HepG2 (cell line): Measurements from ENCODE around the gene FCER1G. TPM values are rescaled to one million over a fixed set of nuclear protein-coding genes. Genes with fewer than 3 reads are reported as not detected.

Experiments used
- ATM ChIP-seq: fragments of 450-650 bp; IDR thresholded peaks from 2 replicates; pipeline ENCODE4 v1.7.1; 2017; ENCODE audit warnings: mild to moderate bottlenecking, borderline replicate concordance
- HMGA1 ChIP-seq: sonication (generic); formaldehyde crosslinking; conservative IDR thresholded peaks from 2 replicates; pipeline ENCODE4 v1.4.0; 2020; ENCODE audit warnings: missing genetic modification reagents
- JUNB ChIP-seq: sonication (generic); formaldehyde crosslinking; IDR thresholded peaks from 2 replicates; pipeline ENCODE4 v1.8.0; 2022; ENCODE audit warnings: missing genetic modification reagents, mild to moderate bottlenecking, borderline replicate concordance
- MZF1 ChIP-seq: sonication (generic); formaldehyde crosslinking; IDR thresholded peaks from 2 replicates; pipeline ENCODE4 v1.8.1; 2023; ENCODE audit warnings: mild to moderate bottlenecking, missing genetic modification reagents, borderline replicate concordance
- NFYC ChIP-seq: IDR thresholded peaks from 2 replicates; pipeline ENCODE4 v1.6.1; 2016; ENCODE audit warnings: missing genetic modification reagents, missing compliant biosample characterization
- NR2F6 ChIP-seq, 2 experiments: IDR thresholded peaks; 2 replicates each; pipeline ENCODE4 v1.6.1; 2016; ENCODE audit warnings: antibody characterized with exemption in 1 of 2, mild to moderate bottlenecking in 1 of 2
- SP5 ChIP-seq: IDR thresholded peaks from 2 replicates; pipeline ENCODE4 v1.6.1; 2016; ENCODE audit warnings: low read depth, borderline replicate concordance
- ZEB1 ChIP-seq: IDR thresholded peaks from 2 replicates; pipeline ENCODE4 v1.6.1; 2012; ENCODE audit warnings: mild to moderate bottlenecking, low read depth, inconsistent platforms; ENCODE audit not compliant: insufficient replicate concordance
- ZFP90 ChIP-seq: sonication (generic); formaldehyde crosslinking; IDR thresholded peaks from 2 replicates; pipeline ENCODE4 v1.8.0; 2022; ENCODE audit warnings: missing genetic modification reagents, mild to moderate bottlenecking, inconsistent platforms, borderline replicate concordance
- ZFYVE20 ChIP-seq: sonication (generic); formaldehyde crosslinking; IDR thresholded peaks from 2 replicates; pipeline ENCODE4 v1.8.0; 2023; ENCODE audit warnings: low read depth, mild to moderate bottlenecking, moderate library complexity, missing genetic modification reagents, borderline replicate concordance
- ZNF256 ChIP-seq: sonication (generic); formaldehyde crosslinking; conservative IDR thresholded peaks from 2 replicates; pipeline ENCODE4 v1.4.0; 2020; ENCODE audit warnings: missing genetic modification reagents
- ZNF343 ChIP-seq: sonication (generic); formaldehyde crosslinking; IDR thresholded peaks from 2 replicates; pipeline ENCODE4 v1.4.0; 2020; ENCODE audit warnings: mild to moderate bottlenecking, missing genetic modification reagents
- ZNF460 ChIP-seq: sonication (generic); formaldehyde crosslinking; IDR thresholded peaks from 2 replicates; pipeline ENCODE4 v1.5.1; 2020; ENCODE audit warnings: missing genetic modification reagents, mild to moderate bottlenecking, borderline replicate concordance
- ZNF501 ChIP-seq: sonication (generic); formaldehyde crosslinking; IDR thresholded peaks from 2 replicates; pipeline ENCODE4 v1.5.1; 2020; ENCODE audit warnings: mild to moderate bottlenecking, moderate library complexity, missing genetic modification reagents
- ZNF749 ChIP-seq: sonication (generic); formaldehyde crosslinking; IDR thresholded peaks from 2 replicates; pipeline ENCODE4 v1.8.0; 2022; ENCODE audit warnings: mild to moderate bottlenecking, missing genetic modification reagents, moderate library complexity, borderline replicate concordance
- ZSCAN30 ChIP-seq: sonication (generic); formaldehyde crosslinking; IDR thresholded peaks from 2 replicates; pipeline ENCODE4 v1.5.0; 2020; ENCODE audit warnings: mild to moderate bottlenecking, missing genetic modification reagents
- polyA plus RNA-seq, 8 experiments: library from polyadenylated mRNA; depleted of rRNA in 3 of 8; stranded (reverse) in 7 of 8; unstranded in 1 of 8; fragments of >200 nt; fragmentation: Illumina TruSeq in 4 of 8; extraction: Trizol in 4 of 8; gene quantifications; 2 replicates each; pipeline versions ENCODE4 v1.2.1 to v1.2.3, GENCODE V29; 2011 to 2016; ENCODE audit warnings: low read depth in 4 of 8, missing spikeins in 1 of 8, mixed read lengths in 1 of 8; ENCODE audit not compliant: insufficient read depth in 1 of 8
- total RNA-seq, 5 experiments: library from RNA; depleted of rRNA; stranded (reverse); fragments of >200 nt; fragmentation: Illumina TruSeq; extraction: Trizol; gene quantifications; 2 replicates each; pipeline ENCODE4 v1.2.3, GENCODE V29; 2016; ENCODE audit warnings: low read depth in 1 of 5
- TF ChIP-seq, protein P1 (sequence below): sonication (generic); formaldehyde crosslinking; IDR thresholded peaks from 2 replicates; pipeline ENCODE4 v1.8.1; 2022; ENCODE audit warnings: mild to moderate bottlenecking, missing genetic modification reagents
- TF ChIP-seq, protein P2 (sequence below): sonication (generic); formaldehyde crosslinking; IDR thresholded peaks from 2 replicates; pipeline ENCODE4 v1.4.0; 2020; ENCODE audit warnings: missing genetic modification reagents, borderline replicate concordance
- TF ChIP-seq, protein P3 (sequence below): IDR thresholded peaks from 2 replicates; pipeline ENCODE4 v1.6.1; 2016; ENCODE audit warnings: low read depth
- TF ChIP-seq, protein P4 (sequence below): sonication (generic); formaldehyde crosslinking; conservative IDR thresholded peaks from 2 replicates; pipeline ENCODE4 v1.4.0; 2020; ENCODE audit warnings: missing genetic modification reagents
- TF ChIP-seq, protein P5 (sequence below): sonication (generic); formaldehyde crosslinking; IDR thresholded peaks from 2 replicates; pipeline ENCODE4 v1.4.0; 2020; ENCODE audit warnings: missing genetic modification reagents

FCER1G gene
- total and polyA plus RNA-seq, 2 of the 13 experiments (the other 11 are each of a cell fraction or from before 2014, with no cell fraction given): 1.3 to 6.4 TPM

DNA sequence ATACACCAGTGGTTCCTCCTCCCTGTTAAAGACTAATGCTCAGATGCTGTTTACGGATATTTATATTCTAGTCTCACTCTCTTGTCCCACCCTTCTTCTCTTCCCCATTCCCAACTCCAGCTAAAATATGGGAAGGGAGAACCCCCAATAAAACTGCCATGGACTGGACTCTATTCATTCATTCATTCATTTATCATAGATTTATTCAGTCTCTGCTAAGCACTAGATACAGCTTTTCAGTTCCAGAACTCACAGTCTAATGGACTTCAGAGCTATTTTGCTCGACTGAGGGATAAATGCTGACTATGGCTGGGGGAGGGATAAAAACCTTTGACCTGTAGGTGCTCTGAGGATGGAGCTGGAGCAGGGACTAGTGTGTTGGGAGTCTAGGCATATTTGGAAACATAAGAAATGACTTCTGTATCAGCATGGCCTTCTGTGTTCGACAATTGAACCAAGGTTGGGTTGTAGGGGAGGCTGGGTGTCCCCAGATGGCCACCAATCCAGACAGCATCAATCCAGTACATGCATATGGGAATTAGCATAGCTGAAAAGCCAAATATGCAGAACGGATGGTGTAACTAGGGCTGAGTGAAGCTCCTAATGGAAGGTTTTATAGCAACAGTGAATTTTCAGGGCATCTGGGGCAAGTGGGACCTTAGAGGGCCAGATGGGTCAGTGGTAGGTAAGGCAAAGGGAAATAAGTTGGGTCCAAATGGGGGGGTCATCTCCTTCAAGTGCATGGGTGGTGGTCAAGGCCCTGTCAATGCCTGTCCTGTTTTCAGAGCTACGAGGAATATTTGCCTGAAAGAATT lies 4.2 kb downstream of the FCER1G start (continued):
- peak; percentile 54 for TF ChIP-seq NR2F6 (IDR thresholded peaks at IDR 0.05)
- TF ChIP-seq NR2F6 (CRISPR knock-in tag; IDR thresholded peaks at IDR 0.05): peak; percentile 60; the same call in 1 of the 2 replicates
- TF ChIP-seq, protein P1, sequence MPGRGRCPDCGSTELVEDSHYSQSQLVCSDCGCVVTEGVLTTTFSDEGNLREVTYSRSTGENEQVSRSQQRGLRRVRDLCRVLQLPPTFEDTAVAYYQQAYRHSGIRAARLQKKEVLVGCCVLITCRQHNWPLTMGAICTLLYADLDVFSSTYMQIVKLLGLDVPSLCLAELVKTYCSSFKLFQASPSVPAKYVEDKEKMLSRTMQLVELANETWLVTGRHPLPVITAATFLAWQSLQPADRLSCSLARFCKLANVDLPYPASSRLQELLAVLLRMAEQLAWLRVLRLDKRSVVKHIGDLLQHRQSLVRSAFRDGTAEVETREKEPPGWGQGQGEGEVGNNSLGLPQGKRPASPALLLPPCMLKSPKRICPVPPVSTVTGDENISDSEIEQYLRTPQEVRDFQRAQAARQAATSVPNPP (CRISPR knock-in tag): no peak
- TF ChIP-seq ZSCAN30 (CRISPR knock-in tag): no peak
- TF ChIP-seq SP5 (CRISPR knock-in tag): no peak
- no peak for TF ChIP-seq ZNF460 (CRISPR knock-in tag)
- TF ChIP-seq ZNF256 (CRISPR knock-in tag): no peak
- TF ChIP-seq HMGA1 (CRISPR knock-in tag): no peak
- no peak for TF ChIP-seq NFYC (CRISPR knock-in tag)
- 0 out of 2 replicates have a peak, but pooled peaks have one; percentile 62 for TF ChIP-seq ZFP90 (CRISPR knock-in tag)
- TF ChIP-seq ZEB1: no peak
- TF ChIP-seq, protein P2, sequence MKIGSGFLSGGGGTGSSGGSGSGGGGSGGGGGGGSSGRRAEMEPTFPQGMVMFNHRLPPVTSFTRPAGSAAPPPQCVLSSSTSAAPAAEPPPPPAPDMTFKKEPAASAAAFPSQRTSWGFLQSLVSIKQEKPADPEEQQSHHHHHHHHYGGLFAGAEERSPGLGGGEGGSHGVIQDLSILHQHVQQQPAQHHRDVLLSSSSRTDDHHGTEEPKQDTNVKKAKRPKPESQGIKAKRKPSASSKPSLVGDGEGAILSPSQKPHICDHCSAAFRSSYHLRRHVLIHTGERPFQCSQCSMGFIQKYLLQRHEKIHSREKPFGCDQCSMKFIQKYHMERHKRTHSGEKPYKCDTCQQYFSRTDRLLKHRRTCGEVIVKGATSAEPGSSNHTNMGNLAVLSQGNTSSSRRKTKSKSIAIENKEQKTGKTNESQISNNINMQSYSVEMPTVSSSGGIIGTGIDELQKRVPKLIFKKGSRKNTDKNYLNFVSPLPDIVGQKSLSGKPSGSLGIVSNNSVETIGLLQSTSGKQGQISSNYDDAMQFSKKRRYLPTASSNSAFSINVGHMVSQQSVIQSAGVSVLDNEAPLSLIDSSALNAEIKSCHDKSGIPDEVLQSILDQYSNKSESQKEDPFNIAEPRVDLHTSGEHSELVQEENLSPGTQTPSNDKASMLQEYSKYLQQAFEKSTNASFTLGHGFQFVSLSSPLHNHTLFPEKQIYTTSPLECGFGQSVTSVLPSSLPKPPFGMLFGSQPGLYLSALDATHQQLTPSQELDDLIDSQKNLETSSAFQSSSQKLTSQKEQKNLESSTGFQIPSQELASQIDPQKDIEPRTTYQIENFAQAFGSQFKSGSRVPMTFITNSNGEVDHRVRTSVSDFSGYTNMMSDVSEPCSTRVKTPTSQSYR (CRISPR knock-in tag): peak; percentile 48; the same call in 1 of the 2 replicates
- no peak for TF ChIP-seq ZNF343 (CRISPR knock-in tag)
- TF ChIP-seq JUNB (CRISPR knock-in tag): no peak
- no peak for TF ChIP-seq ATM
- no peak for TF ChIP-seq ZFYVE20 (CRISPR knock-in tag)
- TF ChIP-seq, protein P3, sequence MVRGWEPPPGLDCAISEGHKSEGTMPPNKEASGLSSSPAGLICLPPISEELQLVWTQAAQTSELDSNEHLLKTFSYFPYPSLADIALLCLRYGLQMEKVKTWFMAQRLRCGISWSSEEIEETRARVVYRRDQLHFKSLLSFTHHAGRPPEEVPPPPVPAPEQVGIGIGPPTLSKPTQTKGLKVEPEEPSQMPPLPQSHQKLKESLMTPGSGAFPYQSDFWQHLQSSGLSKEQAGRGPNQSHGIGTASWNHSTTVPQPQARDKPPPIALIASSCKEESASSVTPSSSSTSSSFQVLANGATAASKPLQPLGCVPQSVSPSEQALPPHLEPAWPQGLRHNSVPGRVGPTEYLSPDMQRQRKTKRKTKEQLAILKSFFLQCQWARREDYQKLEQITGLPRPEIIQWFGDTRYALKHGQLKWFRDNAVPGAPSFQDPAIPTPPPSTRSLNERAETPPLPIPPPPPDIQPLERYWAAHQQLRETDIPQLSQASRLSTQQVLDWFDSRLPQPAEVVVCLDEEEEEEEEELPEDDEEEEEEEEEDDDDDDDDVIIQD (CRISPR knock-in tag): no peak
- no peak for TF ChIP-seq MZF1 (CRISPR knock-in tag)
- TF ChIP-seq, protein P4, sequence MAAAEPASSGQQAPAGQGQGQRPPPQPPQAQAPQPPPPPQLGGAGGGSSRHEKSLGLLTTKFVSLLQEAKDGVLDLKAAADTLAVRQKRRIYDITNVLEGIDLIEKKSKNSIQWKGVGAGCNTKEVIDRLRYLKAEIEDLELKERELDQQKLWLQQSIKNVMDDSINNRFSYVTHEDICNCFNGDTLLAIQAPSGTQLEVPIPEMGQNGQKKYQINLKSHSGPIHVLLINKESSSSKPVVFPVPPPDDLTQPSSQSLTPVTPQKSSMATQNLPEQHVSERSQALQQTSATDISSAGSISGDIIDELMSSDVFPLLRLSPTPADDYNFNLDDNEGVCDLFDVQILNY: no peak
- no peak for TF ChIP-seq ZNF749
- TF ChIP-seq, protein P5, sequence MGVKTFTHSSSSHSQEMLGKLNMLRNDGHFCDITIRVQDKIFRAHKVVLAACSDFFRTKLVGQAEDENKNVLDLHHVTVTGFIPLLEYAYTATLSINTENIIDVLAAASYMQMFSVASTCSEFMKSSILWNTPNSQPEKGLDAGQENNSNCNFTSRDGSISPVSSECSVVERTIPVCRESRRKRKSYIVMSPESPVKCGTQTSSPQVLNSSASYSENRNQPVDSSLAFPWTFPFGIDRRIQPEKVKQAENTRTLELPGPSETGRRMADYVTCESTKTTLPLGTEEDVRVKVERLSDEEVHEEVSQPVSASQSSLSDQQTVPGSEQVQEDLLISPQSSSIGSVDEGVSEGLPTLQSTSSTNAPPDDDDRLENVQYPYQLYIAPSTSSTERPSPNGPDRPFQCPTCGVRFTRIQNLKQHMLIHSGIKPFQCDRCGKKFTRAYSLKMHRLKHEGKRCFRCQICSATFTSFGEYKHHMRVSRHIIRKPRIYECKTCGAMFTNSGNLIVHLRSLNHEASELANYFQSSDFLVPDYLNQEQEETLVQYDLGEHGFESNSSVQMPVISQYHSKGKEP (CRISPR knock-in tag): no peak; the same call in 1 of the 2 replicates
- no peak for TF ChIP-seq ZNF501 (CRISPR knock-in tag)
